ENCODE measurements around the gene PDX1. TPM values are rescaled to one million over a fixed set of nuclear protein-coding genes. Genes with fewer than 3 reads are reported as not detected.

Gene PDX1
- total and polyA plus RNA-seq, 8 donors = not detected

DNA sequence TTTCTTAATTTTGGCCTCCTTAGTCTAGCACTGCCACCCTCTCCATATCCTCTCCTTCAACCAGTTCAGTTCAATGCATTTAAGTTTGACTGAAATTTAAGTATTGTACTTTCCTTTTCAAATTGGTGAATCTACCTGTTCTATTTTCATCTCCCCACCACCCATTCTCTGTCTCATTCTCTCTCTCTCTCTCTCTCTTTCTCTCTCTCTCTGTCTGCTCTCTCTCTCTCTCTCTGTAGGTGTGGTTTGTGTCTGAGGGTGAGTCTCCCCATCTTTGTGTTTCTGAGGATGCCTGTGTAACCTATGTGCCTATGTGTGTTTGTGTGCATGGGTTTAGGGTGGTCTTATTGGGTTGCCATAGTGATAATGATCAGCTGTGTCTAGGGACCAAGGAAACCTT, 10.1 kb downstream of the PDX1 start:
- DNase-seq (no peak), ATAC-seq (no peak)
- H3K27me3 ChIP-seq = peaks cover 67 to 92% of the 10 kb centered on the region in 2 donors
- H3K36me3 ChIP-seq = no peaks in the 10 kb centered on the region
- TF ChIP-seq, protein P1, sequence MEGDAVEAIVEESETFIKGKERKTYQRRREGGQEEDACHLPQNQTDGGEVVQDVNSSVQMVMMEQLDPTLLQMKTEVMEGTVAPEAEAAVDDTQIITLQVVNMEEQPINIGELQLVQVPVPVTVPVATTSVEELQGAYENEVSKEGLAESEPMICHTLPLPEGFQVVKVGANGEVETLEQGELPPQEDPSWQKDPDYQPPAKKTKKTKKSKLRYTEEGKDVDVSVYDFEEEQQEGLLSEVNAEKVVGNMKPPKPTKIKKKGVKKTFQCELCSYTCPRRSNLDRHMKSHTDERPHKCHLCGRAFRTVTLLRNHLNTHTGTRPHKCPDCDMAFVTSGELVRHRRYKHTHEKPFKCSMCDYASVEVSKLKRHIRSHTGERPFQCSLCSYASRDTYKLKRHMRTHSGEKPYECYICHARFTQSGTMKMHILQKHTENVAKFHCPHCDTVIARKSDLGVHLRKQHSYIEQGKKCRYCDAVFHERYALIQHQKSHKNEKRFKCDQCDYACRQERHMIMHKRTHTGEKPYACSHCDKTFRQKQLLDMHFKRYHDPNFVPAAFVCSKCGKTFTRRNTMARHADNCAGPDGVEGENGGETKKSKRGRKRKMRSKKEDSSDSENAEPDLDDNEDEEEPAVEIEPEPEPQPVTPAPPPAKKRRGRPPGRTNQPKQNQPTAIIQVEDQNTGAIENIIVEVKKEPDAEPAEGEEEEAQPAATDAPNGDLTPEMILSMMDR (IDR thresholded peaks at IDR 0.05) = no peak
- no peaks in the 10 kb centered on the region for H3K4me1 ChIP-seq
- H3K27ac ChIP-seq = no peak overlapping the region
- intact Hi-C loops (cut with DNase I) = no loop called here
- H3K4me3 ChIP-seq = no peak overlapping the region
- no peaks in the 10 kb centered on the region for H3K9me3 ChIP-seq

DNA sequence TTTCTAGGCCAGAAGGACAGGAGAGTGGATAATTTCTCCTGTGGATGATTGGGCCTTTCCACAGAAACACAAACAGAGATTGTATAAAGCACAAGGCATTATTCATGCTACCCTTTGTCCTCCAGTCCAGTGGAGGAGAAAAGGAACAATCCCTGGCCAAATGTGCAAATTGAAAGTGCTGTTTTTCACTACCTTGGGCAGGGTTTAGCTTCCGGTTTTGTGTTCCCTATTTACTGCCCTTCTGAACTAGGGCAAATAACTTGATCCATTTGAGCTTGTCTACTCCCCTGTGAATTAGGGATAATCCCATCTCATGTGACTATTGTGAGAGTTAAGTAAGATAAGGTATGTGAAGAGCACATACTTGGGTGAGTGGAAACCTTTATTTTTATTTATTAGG, 13.3 kb downstream of the PDX1 start:
- Histone ChIP-seq H3K4me3 (no peak overlapping the region), H3K27ac (no peak overlapping the region), H3K9me3 (no peaks in the 10 kb centered on the region), H3K27me3 (peaks cover 37 to 69% of the 10 kb centered on the region in 2 donors), H3K4me1 (no peaks in the 10 kb centered on the region), H3K36me3 (no peaks in the 10 kb centered on the region)
- DNase-seq = no peak
- intact Hi-C loops (cut with DNase I) = no loop called here
- TF ChIP-seq, protein P1 (IDR thresholded peaks at IDR 0.05) = no peak
- ATAC-seq = no peak

DNA sequence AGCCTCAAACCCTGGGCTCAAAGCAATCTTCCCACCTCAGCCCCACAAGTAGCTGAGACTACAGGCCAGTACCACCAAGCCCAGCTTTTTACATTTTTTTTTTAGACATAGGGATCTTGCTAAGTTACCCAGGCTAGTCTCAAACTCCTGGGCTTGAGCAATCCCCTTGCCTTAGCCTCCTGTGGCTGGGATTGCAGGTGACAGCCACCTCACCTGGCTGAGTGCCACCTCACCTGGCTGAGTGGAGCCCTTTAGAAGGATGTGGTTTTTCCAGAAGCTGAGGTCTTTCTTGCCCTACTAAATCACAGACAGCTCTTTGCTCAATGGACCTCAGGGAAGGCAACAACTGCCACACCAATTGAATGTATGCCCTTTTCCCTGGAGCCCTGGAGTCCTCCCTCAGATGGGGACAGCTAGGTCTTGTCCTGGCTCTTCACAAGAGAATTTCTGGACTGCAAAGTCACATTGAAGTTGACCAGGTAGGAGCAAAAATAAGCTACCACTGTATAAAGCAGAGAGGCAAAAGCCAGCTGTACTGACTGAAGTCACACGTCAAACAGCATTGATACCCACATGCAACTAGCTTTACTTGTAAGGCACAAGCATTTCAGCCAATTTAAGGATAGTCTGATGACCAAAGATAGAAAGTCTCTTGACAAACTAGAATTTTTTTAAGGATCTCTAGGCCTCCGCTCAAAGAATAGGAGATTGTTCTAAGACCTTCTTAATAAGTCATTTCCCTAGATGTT, 14.0 kb downstream of the PDX1 start:
- Histone ChIP-seq H3K27me3 (peaks cover 31 to 63% of the 10 kb centered on the region in 2 donors), H3K4me1 (no peaks in the 10 kb centered on the region), H3K36me3 (no peaks in the 10 kb centered on the region), H3K4me3 (no peak overlapping the region), H3K27ac (no peak overlapping the region), H3K9me3 (no peaks in the 10 kb centered on the region)
- intact Hi-C loops (cut with DNase I) = no loop called here
- TF ChIP-seq, protein P1 (IDR thresholded peaks at IDR 0.05) = no peak
- DNase-seq (no peak), ATAC-seq (no peak)

DNA sequence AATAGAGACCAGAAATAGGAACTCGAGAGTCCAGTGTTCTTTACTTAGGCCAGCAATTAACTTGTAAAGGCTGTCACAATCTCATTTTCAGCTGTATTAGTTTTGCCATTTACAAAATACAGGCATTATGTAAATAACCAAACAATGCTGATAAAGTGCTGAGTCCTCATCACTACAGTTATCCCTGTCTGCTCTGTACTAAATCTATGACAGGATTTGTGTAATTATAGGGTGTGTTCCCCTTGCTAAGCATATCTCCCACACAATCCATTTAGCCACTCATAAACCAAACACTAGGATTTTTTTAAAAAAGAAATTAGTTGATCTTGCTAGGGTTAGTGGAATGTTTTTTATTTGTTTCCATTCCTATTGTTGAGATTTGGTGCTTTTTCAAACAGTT, 23.2 kb downstream of the PDX1 start:
- H3K4me3 ChIP-seq = no peak overlapping the region

More for the DNA sequence above, 23.2 kb downstream of the PDX1 start:
- Histone ChIP-seq H3K27ac (no peak overlapping the region), H3K27me3 (peaks cover 0 to 49% of the 10 kb centered on the region in 2 donors), H3K4me1 (no peaks in the 10 kb centered on the region), H3K36me3 (no peaks in the 10 kb centered on the region), H3K9me3 (peaks cover 0 to 16% of the 10 kb centered on the region in 2 donors)
- ATAC-seq = no peak
- intact Hi-C loops (cut with DNase I) = no loop called here
- no peak for DNase-seq
- TF ChIP-seq, protein P1 (IDR thresholded peaks at IDR 0.05) = no peak
